ENCODE results near the gene YPEL5. TPM values are rescaled to one million over a fixed set of nuclear protein-coding genes. Genes with fewer than 3 reads are reported as not detected.

Gene YPEL5
- total RNA-seq, 1 experiment from 2014 or later, result 27.3 TPM

DNA sequence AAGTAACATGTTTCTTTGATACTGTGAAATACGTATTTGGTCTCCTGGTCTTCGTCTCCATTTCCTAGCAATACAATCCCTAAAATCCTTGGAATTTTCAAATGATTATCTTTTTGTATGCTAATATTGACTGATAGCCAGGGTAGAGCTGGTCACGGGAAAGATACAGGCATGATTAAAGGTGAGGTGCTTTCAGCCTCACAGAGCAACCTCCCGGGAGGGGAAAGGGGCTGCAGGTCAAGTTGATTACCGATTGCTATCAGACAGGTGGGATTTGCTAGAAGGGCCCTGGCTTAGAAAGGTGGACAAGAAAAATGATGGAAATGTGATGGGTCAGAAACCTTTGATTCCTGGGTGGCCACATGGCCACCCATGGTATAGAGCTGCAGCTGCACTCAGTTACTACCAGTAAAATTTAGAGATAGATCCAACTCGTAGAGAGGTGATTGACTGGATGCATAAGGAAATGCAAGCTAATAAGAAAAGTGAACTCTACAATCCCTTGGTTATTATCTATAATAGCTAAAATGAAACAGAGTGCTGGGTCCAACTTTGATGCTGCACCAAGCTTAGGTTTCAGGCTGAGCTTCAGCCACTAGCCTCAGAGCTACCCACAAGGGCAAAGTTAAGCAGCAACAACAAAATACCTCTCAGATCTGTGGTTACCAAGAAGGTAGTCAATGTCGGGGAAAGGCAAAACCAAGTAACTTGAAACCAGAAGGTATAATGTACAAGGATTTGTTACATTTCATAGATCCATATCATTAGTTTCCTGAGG, 15.3 kb downstream of the YPEL5 start:
- H3K9me3 Mint-ChIP-seq, result no peaks in the 10 kb centered on the region
- ATAC-seq (peak; percentile 23; the same call in 1 of the 2 replicates), DNase-seq (ENCODE audit: low spot score) (no peak)
- ChIA-PET CTCF (interaction anchor here (0.8 to 5.0 kb wide), 4 partner anchors 13 to 549 kb away, joined by 3 to 113 read pairs (median 10); partner anchors contain the start of gene YPEL5), POLR2A (no interaction called here)
- H3K27me3 Mint-ChIP-seq (ENCODE audit: low read depth), result no peaks in the 10 kb centered on the region
- H3K4me3 Mint-ChIP-seq, result no peak overlapping the region
- no peak overlapping the region; the same call in 1 of the 2 replicates for H3K27ac Mint-ChIP-seq
- H3K4me1 Mint-ChIP-seq, result peaks cover 22% of the 10 kb centered on the region
- TF ChIP-seq CBFB (CRISPR knock-in tag; IDR thresholded peaks at IDR 0.05; ENCODE audit: low read depth), result no peak
- no peak for TF ChIP-seq NFYB (CRISPR knock-in tag; conservative IDR thresholded peaks at IDR 0.05; ENCODE audit: low read depth)
- peaks cover 22% of the 10 kb centered on the region for H3K36me3 Mint-ChIP-seq

- TF ChIP-seq ZNF232 (CRISPR knock-in tag; IDR thresholded peaks at IDR 0.05), result no peak
- TF ChIP-seq, protein P1, sequence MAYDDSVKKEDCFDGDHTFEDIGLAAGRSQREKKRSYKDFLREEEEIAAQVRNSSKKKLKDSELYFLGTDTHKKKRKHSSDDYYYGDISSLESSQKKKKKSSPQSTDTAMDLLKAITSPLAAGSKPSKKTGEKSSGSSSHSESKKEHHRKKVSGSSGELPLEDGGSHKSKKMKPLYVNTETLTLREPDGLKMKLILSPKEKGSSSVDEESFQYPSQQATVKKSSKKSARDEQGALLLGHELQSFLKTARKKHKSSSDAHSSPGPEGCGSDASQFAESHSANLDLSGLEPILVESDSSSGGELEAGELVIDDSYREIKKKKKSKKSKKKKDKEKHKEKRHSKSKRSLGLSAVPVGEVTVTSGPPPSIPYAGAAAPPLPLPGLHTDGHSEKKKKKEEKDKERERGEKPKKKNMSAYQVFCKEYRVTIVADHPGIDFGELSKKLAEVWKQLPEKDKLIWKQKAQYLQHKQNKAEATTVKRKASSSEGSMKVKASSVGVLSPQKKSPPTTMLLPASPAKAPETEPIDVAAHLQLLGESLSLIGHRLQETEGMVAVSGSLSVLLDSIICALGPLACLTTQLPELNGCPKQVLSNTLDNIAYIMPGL (CRISPR knock-in tag; IDR thresholded peaks at IDR 0.05), result no peak
- no peak for TF ChIP-seq ZNF423 (CRISPR knock-in tag; IDR thresholded peaks at IDR 0.05)
- TF ChIP-seq, protein P2, sequence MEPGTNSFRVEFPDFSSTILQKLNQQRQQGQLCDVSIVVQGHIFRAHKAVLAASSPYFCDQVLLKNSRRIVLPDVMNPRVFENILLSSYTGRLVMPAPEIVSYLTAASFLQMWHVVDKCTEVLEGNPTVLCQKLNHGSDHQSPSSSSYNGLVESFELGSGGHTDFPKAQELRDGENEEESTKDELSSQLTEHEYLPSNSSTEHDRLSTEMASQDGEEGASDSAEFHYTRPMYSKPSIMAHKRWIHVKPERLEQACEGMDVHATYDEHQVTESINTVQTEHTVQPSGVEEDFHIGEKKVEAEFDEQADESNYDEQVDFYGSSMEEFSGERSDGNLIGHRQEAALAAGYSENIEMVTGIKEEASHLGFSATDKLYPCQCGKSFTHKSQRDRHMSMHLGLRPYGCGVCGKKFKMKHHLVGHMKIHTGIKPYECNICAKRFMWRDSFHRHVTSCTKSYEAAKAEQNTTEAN (CRISPR knock-in tag; IDR thresholded peaks at IDR 0.05), result no peak
- no peak for TF ChIP-seq SMAD3 (CRISPR knock-in tag; IDR thresholded peaks at IDR 0.05; ENCODE audit: borderline replicate concordance)
- TF ChIP-seq, protein P3, sequence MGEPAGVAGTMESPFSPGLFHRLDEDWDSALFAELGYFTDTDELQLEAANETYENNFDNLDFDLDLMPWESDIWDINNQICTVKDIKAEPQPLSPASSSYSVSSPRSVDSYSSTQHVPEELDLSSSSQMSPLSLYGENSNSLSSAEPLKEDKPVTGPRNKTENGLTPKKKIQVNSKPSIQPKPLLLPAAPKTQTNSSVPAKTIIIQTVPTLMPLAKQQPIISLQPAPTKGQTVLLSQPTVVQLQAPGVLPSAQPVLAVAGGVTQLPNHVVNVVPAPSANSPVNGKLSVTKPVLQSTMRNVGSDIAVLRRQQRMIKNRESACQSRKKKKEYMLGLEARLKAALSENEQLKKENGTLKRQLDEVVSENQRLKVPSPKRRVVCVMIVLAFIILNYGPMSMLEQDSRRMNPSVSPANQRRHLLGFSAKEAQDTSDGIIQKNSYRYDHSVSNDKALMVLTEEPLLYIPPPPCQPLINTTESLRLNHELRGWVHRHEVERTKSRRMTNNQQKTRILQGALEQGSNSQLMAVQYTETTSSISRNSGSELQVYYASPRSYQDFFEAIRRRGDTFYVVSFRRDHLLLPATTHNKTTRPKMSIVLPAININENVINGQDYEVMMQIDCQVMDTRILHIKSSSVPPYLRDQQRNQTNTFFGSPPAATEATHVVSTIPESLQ (CRISPR knock-in tag; IDR thresholded peaks at IDR 0.05), result no peak
- no peak for TF ChIP-seq ELF4 (CRISPR knock-in tag; IDR thresholded peaks at IDR 0.05; ENCODE audit: low read depth)
- no peak for TF ChIP-seq ZNF219 (CRISPR knock-in tag; IDR thresholded peaks at IDR 0.05; ENCODE audit: borderline replicate concordance)
- TF ChIP-seq, protein P4, sequence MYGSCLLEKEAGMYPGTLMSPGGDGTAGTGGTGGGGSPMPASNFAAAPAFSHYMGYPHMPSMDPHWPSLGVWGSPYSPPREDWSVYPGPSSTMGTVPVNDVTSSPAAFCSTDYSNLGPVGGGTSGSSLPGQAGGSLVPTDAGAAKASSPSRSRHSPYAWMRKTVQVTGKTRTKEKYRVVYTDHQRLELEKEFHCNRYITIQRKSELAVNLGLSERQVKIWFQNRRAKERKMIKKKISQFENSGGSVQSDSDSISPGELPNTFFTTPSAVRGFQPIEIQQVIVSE (CRISPR knock-in tag; IDR thresholded peaks at IDR 0.05; ENCODE audit: borderline replicate concordance), result no peak
- no peak for TF ChIP-seq IRF2 (CRISPR knock-in tag; IDR thresholded peaks at IDR 0.05; ENCODE audit: borderline replicate concordance, low read depth)
- no peak for TF ChIP-seq FOXK1 (CRISPR knock-in tag; IDR thresholded peaks at IDR 0.05)
- no peak for TF ChIP-seq TEAD1 (CRISPR knock-in tag; IDR thresholded peaks at IDR 0.05)
- no peak for TF ChIP-seq NR2C2 (CRISPR knock-in tag; IDR thresholded peaks at IDR 0.05)
- TF ChIP-seq NFATC4 (CRISPR knock-in tag; IDR thresholded peaks at IDR 0.05), result no peak
- TF ChIP-seq SOX15 (CRISPR knock-in tag; IDR thresholded peaks at IDR 0.05), result no peak
- TF ChIP-seq, protein P5, sequence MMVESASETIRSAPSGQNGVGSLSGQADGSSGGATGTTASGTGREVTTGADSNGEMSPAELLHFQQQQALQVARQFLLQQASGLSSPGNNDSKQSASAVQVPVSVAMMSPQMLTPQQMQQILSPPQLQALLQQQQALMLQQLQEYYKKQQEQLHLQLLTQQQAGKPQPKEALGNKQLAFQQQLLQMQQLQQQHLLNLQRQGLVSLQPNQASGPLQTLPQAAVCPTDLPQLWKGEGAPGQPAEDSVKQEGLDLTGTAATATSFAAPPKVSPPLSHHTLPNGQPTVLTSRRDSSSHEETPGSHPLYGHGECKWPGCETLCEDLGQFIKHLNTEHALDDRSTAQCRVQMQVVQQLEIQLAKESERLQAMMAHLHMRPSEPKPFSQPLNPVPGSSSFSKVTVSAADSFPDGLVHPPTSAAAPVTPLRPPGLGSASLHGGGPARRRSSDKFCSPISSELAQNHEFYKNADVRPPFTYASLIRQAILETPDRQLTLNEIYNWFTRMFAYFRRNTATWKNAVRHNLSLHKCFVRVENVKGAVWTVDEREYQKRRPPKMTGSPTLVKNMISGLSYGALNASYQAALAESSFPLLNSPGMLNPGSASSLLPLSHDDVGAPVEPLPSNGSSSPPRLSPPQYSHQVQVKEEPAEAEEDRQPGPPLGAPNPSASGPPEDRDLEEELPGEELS (CRISPR knock-in tag; IDR thresholded peaks at IDR 0.05), result no peak
- TF ChIP-seq, protein P6, sequence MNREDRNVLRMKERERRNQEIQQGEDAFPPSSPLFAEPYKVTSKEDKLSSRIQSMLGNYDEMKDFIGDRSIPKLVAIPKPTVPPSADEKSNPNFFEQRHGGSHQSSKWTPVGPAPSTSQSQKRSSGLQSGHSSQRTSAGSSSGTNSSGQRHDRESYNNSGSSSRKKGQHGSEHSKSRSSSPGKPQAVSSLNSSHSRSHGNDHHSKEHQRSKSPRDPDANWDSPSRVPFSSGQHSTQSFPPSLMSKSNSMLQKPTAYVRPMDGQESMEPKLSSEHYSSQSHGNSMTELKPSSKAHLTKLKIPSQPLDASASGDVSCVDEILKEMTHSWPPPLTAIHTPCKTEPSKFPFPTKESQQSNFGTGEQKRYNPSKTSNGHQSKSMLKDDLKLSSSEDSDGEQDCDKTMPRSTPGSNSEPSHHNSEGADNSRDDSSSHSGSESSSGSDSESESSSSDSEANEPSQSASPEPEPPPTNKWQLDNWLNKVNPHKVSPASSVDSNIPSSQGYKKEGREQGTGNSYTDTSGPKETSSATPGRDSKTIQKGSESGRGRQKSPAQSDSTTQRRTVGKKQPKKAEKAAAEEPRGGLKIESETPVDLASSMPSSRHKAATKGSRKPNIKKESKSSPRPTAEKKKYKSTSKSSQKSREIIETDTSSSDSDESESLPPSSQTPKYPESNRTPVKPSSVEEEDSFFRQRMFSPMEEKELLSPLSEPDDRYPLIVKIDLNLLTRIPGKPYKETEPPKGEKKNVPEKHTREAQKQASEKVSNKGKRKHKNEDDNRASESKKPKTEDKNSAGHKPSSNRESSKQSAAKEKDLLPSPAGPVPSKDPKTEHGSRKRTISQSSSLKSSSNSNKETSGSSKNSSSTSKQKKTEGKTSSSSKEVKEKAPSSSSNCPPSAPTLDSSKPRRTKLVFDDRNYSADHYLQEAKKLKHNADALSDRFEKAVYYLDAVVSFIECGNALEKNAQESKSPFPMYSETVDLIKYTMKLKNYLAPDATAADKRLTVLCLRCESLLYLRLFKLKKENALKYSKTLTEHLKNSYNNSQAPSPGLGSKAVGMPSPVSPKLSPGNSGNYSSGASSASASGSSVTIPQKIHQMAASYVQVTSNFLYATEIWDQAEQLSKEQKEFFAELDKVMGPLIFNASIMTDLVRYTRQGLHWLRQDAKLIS (CRISPR knock-in tag; IDR thresholded peaks at IDR 0.05; ENCODE audit: borderline replicate concordance), result no peak
- no peak overlapping the region for H3K4me3 Mint-ChIP-seq
- no peaks in the 10 kb centered on the region for H3K27me3 Mint-ChIP-seq (ENCODE audit: low read depth)
- POLR2A ChIA-PET, result no interaction called here
- H3K4me1 Mint-ChIP-seq, result peaks cover 22% of the 10 kb centered on the region
- DNase-seq (ENCODE audit: low spot score), result no peak
- H3K27ac Mint-ChIP-seq, result no peak overlapping the region
- no peak for ATAC-seq
- H3K36me3 Mint-ChIP-seq, result peaks cover 16% of the 10 kb centered on the region
- CTCF ChIA-PET, result interaction anchor here (0.8 to 7.9 kb wide), 5 partner anchors 14 to 549 kb away, joined by 3 to 237 read pairs (median 17); partner anchors contain the start of gene YPEL5
- no peaks in the 10 kb centered on the region for H3K9me3 Mint-ChIP-seq
Measured at GRCh38 chr2:30162806-30163205, 16.0 kb downstream of the YPEL5 start.

Data from WTC11 (cell line).